ENCODE measurements around the gene FAM13A. TPM values are rescaled to one million over a fixed set of nuclear protein-coding genes. Genes with fewer than 3 reads are reported as not detected.

Gene FAM13A
- total and polyA plus RNA-seq, 9 of the 15 experiments (the other 6 are each of a cell fraction or from before 2014, with no cell fraction given), result 11.3 to 23.3 (median 14.7) TPM

GRCh38 chr4:89000844-89001360 lies 56.1 kb downstream of the FAM13A start:
- ChIA-PET POLR2A (interaction anchor here (0.9 kb wide), 1 partner anchor 181 kb away, joined by 3 read pairs; no protein-coding TSS in a partner anchor), CTCF (ENCODE audit: low intra/inter-chr PET ratio) (no interaction called here)
- intact Hi-C loops (cut with micrococcal nuclease) (no loop called here), in situ Hi-C loops (cut with MboI) (no loop called here)
- BruUV-seq (replicated peaks), result no TSS peak
- ATAC-seq, result peak; percentile 86
- 23% methylated on average over 3 of the region's 3 CpGs for WGBS (ENCODE audit: insufficient coverage, low coverage, missing lambda C conversion rate)
- H3K9me3 ChIP-seq (replicated peaks; ENCODE audit: control insufficient read depth, insufficient read depth, low read depth, low read length), result no peaks in the 10 kb centered on the region
- peaks cover 28% of the 10 kb centered on the region; the same call in 2 of the 3 replicates for H3K36me3 ChIP-seq (ENCODE audit: control insufficient read depth, insufficient read depth, low read length)
- H2AFZ ChIP-seq (ENCODE audit: low read depth, low read length), result peak overlapping the region; percentile 34; the same call in 1 of the 2 replicates
- H3K27ac ChIP-seq (ENCODE audit: extremely low read depth, low read depth, low read length), result peak overlapping the region; percentile 73
- no peaks in the 10 kb centered on the region for H3K27me3 ChIP-seq (ENCODE audit: control insufficient read depth in 2 of 2, insufficient read depth in 2 of 2, low read length in 2 of 2)
- no peak overlapping the region; a peak in 1 of 4 replicates for H3K9ac ChIP-seq (ENCODE audit: insufficient read depth in 1 of 2, low read depth in 2 of 2, low read length in 2 of 2)
- DNase-seq (ENCODE audit: extremely low read depth in 1 of 4, low spot score in 3 of 4), result peak in 2 of 4 experiments; percentile 36 to 68
- no peaks in the 10 kb centered on the region for H3K9me1 ChIP-seq (ENCODE audit: control insufficient read depth, insufficient read depth, low read length)
- H3K4me1 ChIP-seq (replicated peaks in 1 of 2; ENCODE audit: control insufficient read depth in 2 of 2, insufficient read depth in 2 of 2, low read length in 2 of 2), result peaks cover 0 to 22% of the 10 kb centered on the region in 2 experiments; a peak in 4 of 5 replicates
- no peaks in the 10 kb centered on the region for H4K20me1 ChIP-seq (replicated peaks; ENCODE audit: control insufficient read depth, insufficient read depth, low read length)
- FAIRE-seq, result peak; percentile 87
- H3K4me2 ChIP-seq (ENCODE audit: insufficient read depth, low read length), result peak overlapping the region; percentile 3; the same call in 1 of the 2 replicates
- H3K4me3 ChIP-seq, result no peak overlapping the region
- peaks cover 5% of the 10 kb centered on the region; the same call in 1 of the 3 replicates for H3K79me2 ChIP-seq (ENCODE audit: control insufficient read depth, insufficient read depth, low read length)
- TF ChIP-seq ZNF311 (CRISPR knock-in tag; IDR thresholded peaks at IDR 0.05), result no peak
- TF ChIP-seq HNRNPLL (IDR thresholded peaks at IDR 0.05; ENCODE audit: low read depth, low read length, poor library complexity, severe bottlenecking), result no peak
- TF ChIP-seq SP1 (CRISPR knock-in tag; IDR thresholded peaks at IDR 0.05), result no peak
- no peak for TF ChIP-seq ARID3B (CRISPR knock-in tag; IDR thresholded peaks at IDR 0.05; ENCODE audit: borderline replicate concordance)
- TF ChIP-seq ARHGAP35 (IDR thresholded peaks at IDR 0.05; ENCODE audit: partially characterized antibody), result no peak
- no peak for TF ChIP-seq TSHZ1 (CRISPR knock-in tag; IDR thresholded peaks at IDR 0.05)
- TF ChIP-seq, protein P1, sequence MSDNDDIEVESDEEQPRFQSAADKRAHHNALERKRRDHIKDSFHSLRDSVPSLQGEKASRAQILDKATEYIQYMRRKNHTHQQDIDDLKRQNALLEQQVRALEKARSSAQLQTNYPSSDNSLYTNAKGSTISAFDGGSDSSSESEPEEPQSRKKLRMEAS (CRISPR knock-in tag; IDR thresholded peaks at IDR 0.05), result no peak
- TF ChIP-seq ATF3 (IDR thresholded peaks at IDR 0.05), result peak; percentile 86
- TF ChIP-seq ATF3 (CRISPR knock-in tag; conservative IDR thresholded peaks at IDR 0.05), result no peak
- TF ChIP-seq RFX1 (IDR thresholded peaks at IDR 0.05), result 0 out of 2 replicates have a peak, but pooled peaks have one; percentile 2
- TF ChIP-seq RB1 (IDR thresholded peaks at IDR 0.05; ENCODE audit: low read depth), result no peak
- no peak for TF ChIP-seq RAD21 (CRISPR knock-in tag; conservative IDR thresholded peaks at IDR 0.05 in 1 of 2, IDR thresholded peaks at IDR 0.05 in 1 of 2)
- TF ChIP-seq ZNF584 (CRISPR knock-in tag; IDR thresholded peaks at IDR 0.05; ENCODE audit: low read depth), result peak; percentile 67; the same call in 1 of the 2 replicates
- TF ChIP-seq FOXA3 (CRISPR knock-in tag; conservative IDR thresholded peaks at IDR 0.05 in 1 of 2, IDR thresholded peaks at IDR 0.05 in 1 of 2), result 0 out of 4 replicates have a peak, but pooled peaks of 1 of the 2 experiments have one; percentile 6

Data from K562 (cell line).